ENCODE results near the gene TEN1. TPM values are rescaled to one million over a fixed set of nuclear protein-coding genes. Genes with fewer than 3 reads are reported as not detected.
A peak's percentile ranks its signal among the peaks of the same experiment; 100 is the strongest.

The TEN1 gene
- total and polyA plus RNA-seq, 8 donors, result 19.3 to 32.2 (median 27.5) TPM

- DNase-seq, result peak; percentile 72 to 84 (median 76)
Measured at GRCh38 chr17:76005263-76006149, 26.5 kb downstream of the TEN1 start.

GRCh38 chr17:76007131-76007849, 28.2 kb downstream of the TEN1 start:
- H3K4me3 ChIP-seq, result no peak overlapping the region
- H3K27ac ChIP-seq, result no peak overlapping the region
- no peaks in the 10 kb centered on the region for H3K9me3 ChIP-seq
- DNase-seq (peak in 1 of 4 donors; percentile 69), ATAC-seq (no peak)
- H3K27me3 ChIP-seq, result no peaks in the 10 kb centered on the region
- intact Hi-C loops (cut with DNase I), result no loop called here
- TF ChIP-seq CTCF (IDR thresholded peaks at IDR 0.05), result no peak
- peaks cover 0 to 4% of the 10 kb centered on the region in 2 donors for H3K4me1 ChIP-seq
- peaks cover 0 to 55% of the 10 kb centered on the region in 2 donors for H3K36me3 ChIP-seq

More at GRCh38 chr17:76005263-76006149, 26.5 kb downstream of the TEN1 start:
- intact Hi-C loops (cut with DNase I), result no loop called here
- peak; percentile 73 for TF ChIP-seq CTCF (IDR thresholded peaks at IDR 0.05)
- peak; percentile 69 for ATAC-seq
- H3K4me3 ChIP-seq, result no peak overlapping the region
- peaks cover 0 to 69% of the 10 kb centered on the region in 2 donors for H3K36me3 ChIP-seq
- H3K27ac ChIP-seq, result no peak overlapping the region
- no peaks in the 10 kb centered on the region for H3K27me3 ChIP-seq
- H3K4me1 ChIP-seq, result peaks cover 0 to 4% of the 10 kb centered on the region in 2 donors
- no peaks in the 10 kb centered on the region for H3K9me3 ChIP-seq

- ATAC-seq (no peak), DNase-seq (peak in 1 of 4 donors; percentile 71)
- intact Hi-C loops (cut with DNase I), result no loop called here
- peaks cover 0 to 50% of the 10 kb centered on the region in 2 donors for H3K36me3 ChIP-seq
- H3K27ac ChIP-seq, result no peak overlapping the region
- TF ChIP-seq CTCF (IDR thresholded peaks at IDR 0.05), result no peak
- H3K4me3 ChIP-seq, result no peak overlapping the region
- H3K4me1 ChIP-seq, result peaks cover 0 to 4% of the 10 kb centered on the region in 2 donors
- H3K9me3 ChIP-seq, result no peaks in the 10 kb centered on the region
- no peaks in the 10 kb centered on the region for H3K27me3 ChIP-seq
Measured at GRCh38 chr17:76007850-76008165, 28.8 kb downstream of the TEN1 start.

GRCh38 chr17:76008208-76008607, 29.2 kb downstream of the TEN1 start:
- DNase-seq, result peak in 1 of 4 donors; percentile 78
- Histone ChIP-seq H3K4me1 (peaks cover 0 to 4% of the 10 kb centered on the region in 2 donors), H3K36me3 (peaks cover 0 to 46% of the 10 kb centered on the region in 2 donors), H3K27ac (no peak overlapping the region), H3K27me3 (no peaks in the 10 kb centered on the region), H3K9me3 (no peaks in the 10 kb centered on the region), H3K4me3 (no peak overlapping the region)
- intact Hi-C loops (cut with DNase I), result no loop called here
- no peak for ATAC-seq
- no peak for TF ChIP-seq CTCF (IDR thresholded peaks at IDR 0.05)
